ENCODE data around the gene SERTAD2.

SERTAD2 gene

DNA sequence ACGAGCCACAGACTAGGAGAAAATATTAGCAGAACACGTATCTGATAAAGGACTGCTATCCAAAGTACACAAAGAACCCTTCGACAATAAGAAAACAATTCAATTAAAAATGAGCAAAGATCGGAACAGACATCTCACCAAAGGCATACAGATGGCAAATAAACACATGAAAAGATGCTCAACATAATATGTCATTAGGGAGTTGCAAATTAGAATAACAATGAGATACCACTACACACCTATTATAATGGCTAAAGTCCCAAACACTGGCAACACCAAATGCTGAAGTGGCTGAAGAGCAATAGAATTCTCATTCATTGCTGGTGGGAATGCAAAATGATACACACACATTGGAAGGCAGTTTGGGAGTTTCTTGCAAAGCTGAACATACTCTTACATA is 33.1 kb downstream of the SERTAD2 start:
- TF ChIP-seq, protein P1, sequence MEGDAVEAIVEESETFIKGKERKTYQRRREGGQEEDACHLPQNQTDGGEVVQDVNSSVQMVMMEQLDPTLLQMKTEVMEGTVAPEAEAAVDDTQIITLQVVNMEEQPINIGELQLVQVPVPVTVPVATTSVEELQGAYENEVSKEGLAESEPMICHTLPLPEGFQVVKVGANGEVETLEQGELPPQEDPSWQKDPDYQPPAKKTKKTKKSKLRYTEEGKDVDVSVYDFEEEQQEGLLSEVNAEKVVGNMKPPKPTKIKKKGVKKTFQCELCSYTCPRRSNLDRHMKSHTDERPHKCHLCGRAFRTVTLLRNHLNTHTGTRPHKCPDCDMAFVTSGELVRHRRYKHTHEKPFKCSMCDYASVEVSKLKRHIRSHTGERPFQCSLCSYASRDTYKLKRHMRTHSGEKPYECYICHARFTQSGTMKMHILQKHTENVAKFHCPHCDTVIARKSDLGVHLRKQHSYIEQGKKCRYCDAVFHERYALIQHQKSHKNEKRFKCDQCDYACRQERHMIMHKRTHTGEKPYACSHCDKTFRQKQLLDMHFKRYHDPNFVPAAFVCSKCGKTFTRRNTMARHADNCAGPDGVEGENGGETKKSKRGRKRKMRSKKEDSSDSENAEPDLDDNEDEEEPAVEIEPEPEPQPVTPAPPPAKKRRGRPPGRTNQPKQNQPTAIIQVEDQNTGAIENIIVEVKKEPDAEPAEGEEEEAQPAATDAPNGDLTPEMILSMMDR (IDR thresholded peaks at IDR 0.05; ENCODE audit: low read depth, low read length), result no peak

DNA sequence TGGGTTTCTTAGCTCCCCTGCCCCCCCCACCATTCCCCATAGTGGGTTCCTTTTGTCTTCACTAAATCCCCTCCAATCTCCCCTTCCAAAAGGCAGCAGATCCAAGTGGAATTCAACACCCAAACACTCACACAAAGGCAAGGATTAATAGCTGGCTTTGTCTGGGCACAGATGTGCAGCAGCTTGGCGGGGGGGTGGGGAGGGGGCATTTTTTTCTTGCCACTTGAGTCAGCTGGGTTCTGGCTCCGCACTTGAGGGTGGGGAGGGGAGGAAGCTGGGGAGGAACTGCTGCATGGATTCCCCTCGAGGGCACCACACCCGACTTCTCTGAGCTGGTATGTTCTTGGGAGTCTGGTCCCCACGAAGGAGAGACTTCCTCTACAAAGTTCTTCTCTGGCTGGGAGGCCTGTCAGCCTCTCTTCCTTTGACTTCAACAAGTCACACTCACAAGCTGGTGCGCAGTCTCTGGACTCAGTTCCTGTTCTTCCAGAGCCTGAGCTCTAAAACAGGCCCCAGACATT is 36.0 kb downstream of the SERTAD2 start:
- TF ChIP-seq, protein P1 (IDR thresholded peaks at IDR 0.05; ENCODE audit: low read depth, low read length), result no peak
- no peak overlapping the region for H3K4me3 ChIP-seq (ENCODE audit: low read depth, low read length)

More for the DNA sequence above, 33.1 kb downstream of the SERTAD2 start:
- no peak overlapping the region for H3K4me3 ChIP-seq (ENCODE audit: low read depth, low read length)

DNA sequence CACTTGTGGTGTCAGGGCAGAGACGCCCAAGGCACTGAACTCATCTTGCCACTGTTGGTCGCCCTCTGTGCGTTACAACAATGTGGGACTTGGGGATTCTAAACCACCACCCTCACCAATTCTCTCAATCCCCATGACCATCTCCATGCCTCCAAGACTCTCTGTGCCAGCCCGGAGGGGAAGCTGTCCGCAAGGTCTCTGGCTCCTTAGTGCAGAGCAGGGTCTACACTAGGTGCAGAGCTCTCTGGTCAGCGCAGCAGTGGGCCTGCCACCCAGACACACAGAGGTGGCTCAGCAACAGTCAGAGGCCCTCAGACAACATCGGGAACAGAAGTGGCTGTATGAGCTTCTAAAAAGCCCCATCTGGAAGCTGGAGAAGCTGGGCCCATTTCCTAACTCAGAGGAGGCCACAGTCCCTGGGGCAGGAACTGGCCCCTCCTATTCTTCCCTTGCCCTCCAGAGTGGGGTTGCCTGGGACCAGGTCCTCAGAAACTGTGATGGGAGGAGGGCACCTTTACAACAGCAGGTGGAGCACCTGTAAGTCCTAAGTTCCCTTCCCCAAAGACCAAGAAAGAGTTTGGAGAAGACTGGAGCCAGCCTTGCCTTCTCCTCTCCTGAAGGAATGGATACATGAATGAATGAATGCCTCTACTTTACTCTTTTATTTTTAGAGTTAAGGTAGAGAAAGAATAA is 37.7 kb downstream of the SERTAD2 start:
- TF ChIP-seq, protein P1 (IDR thresholded peaks at IDR 0.05; ENCODE audit: low read depth, low read length), result no peak
- H3K4me3 ChIP-seq (ENCODE audit: low read depth, low read length), result no peak overlapping the region

DNA sequence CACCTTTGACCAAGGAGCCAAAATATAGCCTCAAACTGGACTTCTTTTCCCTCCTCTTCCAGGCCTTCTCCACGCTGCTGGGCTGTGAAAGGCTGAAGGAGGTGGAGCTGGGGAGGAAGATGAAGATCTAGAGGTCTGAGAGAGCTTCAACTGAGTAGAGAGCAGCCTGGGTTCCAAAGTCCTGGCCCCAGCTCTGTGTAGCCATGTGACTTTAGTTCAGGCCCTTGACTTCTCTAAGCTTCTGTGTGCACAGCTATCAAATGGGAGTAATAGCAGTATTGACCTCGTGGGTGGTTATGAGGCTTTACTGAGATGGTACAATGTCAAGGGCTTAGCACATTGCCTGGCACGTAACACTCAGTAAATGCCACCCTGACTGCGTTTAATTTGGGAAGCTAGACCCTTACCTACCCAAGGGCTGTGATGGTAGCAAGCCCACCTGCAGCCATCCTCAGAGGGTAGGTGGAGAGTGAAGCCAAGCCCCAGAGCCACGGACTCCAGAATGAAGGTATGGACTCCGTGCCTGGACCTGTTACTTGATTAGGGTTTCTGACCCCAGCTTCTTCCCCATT is 38.4 kb downstream of the SERTAD2 start:
- TF ChIP-seq, protein P1 (IDR thresholded peaks at IDR 0.05; ENCODE audit: low read depth, low read length), result no peak
- H3K4me3 ChIP-seq (ENCODE audit: low read depth, low read length), result no peak overlapping the region

DNA sequence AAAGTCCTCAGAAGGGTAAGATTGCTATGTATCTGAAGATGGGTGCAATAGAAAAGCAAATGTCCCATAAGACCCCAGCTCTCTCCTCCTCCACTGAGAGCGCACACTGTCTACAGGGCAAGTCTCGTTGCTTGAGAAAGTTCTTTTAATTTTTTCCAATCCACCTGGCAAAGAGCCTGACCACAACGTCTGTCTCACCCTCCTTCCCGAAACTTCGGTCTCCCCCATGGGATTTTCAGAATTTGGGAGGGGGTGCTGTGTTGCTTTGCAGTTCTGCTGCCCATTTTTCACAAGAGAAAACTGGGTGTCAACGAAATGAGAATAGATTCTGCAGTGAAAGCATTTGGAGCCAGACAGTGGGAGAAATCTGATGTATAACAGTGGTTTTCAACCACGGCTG is 40.4 kb downstream of the SERTAD2 start:
- no peak overlapping the region for H3K4me3 ChIP-seq (ENCODE audit: low read depth, low read length)
- TF ChIP-seq, protein P1 (IDR thresholded peaks at IDR 0.05; ENCODE audit: low read depth, low read length), result no peak

DNA sequence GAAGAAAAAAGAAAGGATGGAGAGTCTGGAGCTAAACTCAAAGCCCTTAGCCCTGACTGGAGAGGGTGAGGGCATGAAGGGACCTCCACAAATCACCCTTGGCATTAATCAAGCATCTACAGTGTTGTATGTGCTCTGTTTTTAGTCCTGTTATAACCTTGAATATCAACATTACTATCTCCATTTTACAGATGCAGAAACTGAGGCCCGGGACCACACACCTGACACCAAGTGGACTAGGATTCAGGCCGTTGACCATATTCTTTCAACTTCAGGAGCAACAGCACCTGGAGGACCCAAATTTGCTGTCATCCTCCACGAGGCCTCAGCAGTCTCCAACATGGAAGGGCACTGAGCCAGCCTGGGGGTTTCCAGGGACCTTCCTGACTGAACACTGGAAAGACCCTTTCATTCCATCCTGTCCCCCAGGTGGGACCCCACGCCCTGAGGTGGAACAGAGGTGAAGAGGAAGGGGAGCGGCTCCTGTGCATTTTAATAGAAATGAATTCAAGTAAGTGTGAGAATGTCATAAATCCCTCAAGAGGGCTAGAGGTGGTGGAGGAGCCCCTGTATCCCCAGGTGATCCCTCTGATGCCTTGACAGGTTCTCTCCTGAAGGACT is 41.0 kb downstream of the SERTAD2 start:
- H3K4me3 ChIP-seq (ENCODE audit: low read depth, low read length), result no peak overlapping the region
- TF ChIP-seq, protein P1 (IDR thresholded peaks at IDR 0.05; ENCODE audit: low read depth, low read length), result no peak

DNA sequence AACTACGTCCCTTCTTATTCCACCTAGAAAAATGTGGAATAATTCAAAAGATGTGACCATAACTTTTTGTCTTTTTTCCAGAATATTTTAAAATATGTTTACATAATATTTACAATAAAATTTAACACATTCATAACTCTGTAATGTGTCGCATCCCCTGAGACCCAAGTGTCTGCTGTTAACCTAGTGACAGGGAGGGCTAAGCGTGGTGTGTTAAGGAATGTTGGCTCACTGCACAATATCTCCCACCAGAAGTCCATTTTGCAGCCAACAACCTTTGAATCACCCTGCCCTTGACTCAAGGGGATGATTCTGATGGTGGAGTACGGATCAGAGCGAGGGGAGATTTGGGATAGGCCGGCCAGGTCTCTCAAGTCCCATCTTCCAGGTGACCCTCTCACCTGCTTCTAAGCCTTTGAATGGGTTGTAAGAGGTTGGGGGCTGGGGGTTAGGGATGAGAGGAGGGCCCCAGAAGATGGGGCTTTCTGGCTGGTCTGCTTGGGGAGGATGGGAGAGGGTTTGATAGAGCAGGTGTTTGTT is 43.3 kb downstream of the SERTAD2 start:
- no peak overlapping the region for H3K4me3 ChIP-seq (ENCODE audit: low read depth, low read length)
- TF ChIP-seq, protein P1 (IDR thresholded peaks at IDR 0.05; ENCODE audit: low read depth, low read length), result no peak

Measured in WI38 (cell line).